ENCODE measurements around the gene KCNJ4.

The KCNJ4 gene

GRCh38 chr22:38452373-38453065 lies 2.5 kb downstream of the KCNJ4 start:
- no peak for DNase-seq (ENCODE audit: low read depth)

GRCh38 chr22:38451864-38452263 lies 3.1 kb downstream of the KCNJ4 start:
- no peak for DNase-seq (ENCODE audit: low read depth)

- no peak for DNase-seq (ENCODE audit: low read depth)
These were observed 3.6 kb downstream of the KCNJ4 start for GRCh38 chr22:38451404-38451803.

GRCh38 chr22:38450234-38450797 lies 4.7 kb downstream of the KCNJ4 start:
- DNase-seq (ENCODE audit: low read depth) = no peak

GRCh38 chr22:38449776-38450175 lies 5.2 kb downstream of the KCNJ4 start:
- DNase-seq (ENCODE audit: low read depth) = no peak

GRCh38 chr22:38448945-38449745 lies 5.9 kb downstream of the KCNJ4 start:
- DNase-seq (ENCODE audit: low read depth) = no peak

- DNase-seq (ENCODE audit: low read depth) = no peak
These were observed 8.9 kb downstream of the KCNJ4 start for GRCh38 chr22:38446018-38446601.

- DNase-seq (ENCODE audit: low read depth) = no peak
These were observed 10.2 kb downstream of the KCNJ4 start for GRCh38 chr22:38444783-38445182.

- DNase-seq (ENCODE audit: low read depth) = no peak
These were observed 11.1 kb downstream of the KCNJ4 start for GRCh38 chr22:38443628-38444521.

GRCh38 chr22:38442967-38443627 lies 11.9 kb downstream of the KCNJ4 start:
- no peak for DNase-seq (ENCODE audit: low read depth)

GRCh38 chr22:38441620-38442287 lies 13.2 kb downstream of the KCNJ4 start:
- DNase-seq (ENCODE audit: low read depth) = no peak

GRCh38 chr22:38440747-38441350 lies 14.2 kb downstream of the KCNJ4 start:
- no peak for DNase-seq (ENCODE audit: low read depth)

- peak; percentile 36 for DNase-seq (ENCODE audit: low read depth)
These were observed 17.6 kb downstream of the KCNJ4 start for GRCh38 chr22:38437416-38437815.

- DNase-seq (ENCODE audit: low read depth) = no peak
These were observed 18.2 kb downstream of the KCNJ4 start for GRCh38 chr22:38436629-38437395.

- DNase-seq (ENCODE audit: low read depth) = no peak
These were observed 19.0 kb downstream of the KCNJ4 start for GRCh38 chr22:38435965-38436364.

GRCh38 chr22:38435010-38435409 lies 20.0 kb downstream of the KCNJ4 start:
- DNase-seq (ENCODE audit: low read depth) = no peak

GRCh38 chr22:38433871-38434270 lies 21.1 kb downstream of the KCNJ4 start:
- no peak for DNase-seq (ENCODE audit: low read depth)

GRCh38 chr22:38432264-38432663 lies 22.7 kb downstream of the KCNJ4 start:
- peak; percentile 16 for DNase-seq (ENCODE audit: low read depth)

GRCh38 chr22:38431266-38432010 lies 23.6 kb downstream of the KCNJ4 start:
- DNase-seq (ENCODE audit: low read depth) = no peak

Data from amniotic epithelial cell (primary cell).